GM12878 (cell line): ENCODE measurements around the gene RBBP4. TPM values are rescaled to one million over a fixed set of nuclear protein-coding genes. Genes with fewer than 3 reads are reported as not detected.

Experiments used
- ATAC-seq: fragments of 200-7000 bp; cut with Tn5 transposase; 3 replicates; pipeline ENCODE4 v1.9.1; 2020; ENCODE audit warnings: mild to moderate bottlenecking, moderate library complexity
- BruUV-seq: library from RNA; stranded (reverse); fragments of 400-500 nt; replicated peaks from 2 replicates; lab custom pipeline; 2021; lab: Mats Ljungman, UMichigan
- CTCF ChIA-PET: fragments of 300-600 bp; sonication (Branson Sonifier 250); formaldehyde crosslinking; extraction: SDS; loops from one replicate; lab custom pipeline; 2021; ENCODE audit warnings: inconsistent platforms; lab: Yijun Ruan, JAX
- POLR2A ChIA-PET: fragments of 350-600 bp; formaldehyde crosslinking; extraction: SDS; loops from one replicate; lab custom pipeline; 2021; ENCODE audit warnings: inconsistent platforms; lab: Charles Lee
- RAD21 ChIA-PET: fragments of 300-600 bp; sonication (Branson Sonifier 250); formaldehyde crosslinking; loops from one replicate; lab custom pipeline; 2023; ENCODE audit warnings: antibody characterized with exemption; ENCODE audit not compliant: unreplicated experiment; lab: Charles Lee
- SMC1A ChIA-PET: fragments of 300-600 bp; sonication (Branson Sonifier 250); formaldehyde crosslinking; loops from one replicate; lab custom pipeline; 2023; ENCODE audit not compliant: unreplicated experiment, uncharacterized antibody; lab: Charles Lee
- DNase-seq: peaks from one replicate; pipeline ENCODE4 v3.0.0-alpha.2; 2011; ENCODE audit warnings: low read depth, low spot score
- FAIRE-seq: peaks from 3 replicates; lab custom pipeline; 2011; peaks lifted over from hg19 to GRCh38; lab: Jason Lieb, UNC
- H2AFZ ChIP-seq: 2 replicates; pipeline ENCODE4 v1.6.0; 2011; ENCODE audit warnings: low read depth, low read length, control low read depth; ENCODE audit not compliant: control insufficient read depth
- H3K27ac ChIP-seq: 2 replicates; pipeline ENCODE4 v1.5.1; 2011; ENCODE audit warnings: control low read depth; ENCODE audit not compliant: control insufficient read depth, insufficient read depth
- H3K27me3 ChIP-seq, 2 experiments: replicated peaks in 1 of 2; 2 replicates each; pipeline versions ENCODE4 v1.6.0 to v1.6.1; 2011; ENCODE audit warnings: low read length in 1 of 2; ENCODE audit not compliant: control insufficient read depth in 2 of 2, insufficient read depth in 2 of 2
- H3K36me3 ChIP-seq, 2 experiments: 2 replicates each; pipeline ENCODE4 v1.5.1; 2011; ENCODE audit warnings: low read length in 1 of 2; ENCODE audit not compliant: control insufficient read depth in 2 of 2, insufficient read depth in 2 of 2
- H3K4me1 ChIP-seq: 2 replicates; pipeline ENCODE4 v1.6.1; 2011; ENCODE audit warnings: mild to moderate bottlenecking, low read length, moderate library complexity, mixed read lengths; ENCODE audit not compliant: control insufficient read depth, insufficient read depth
- H3K4me2 ChIP-seq: 2 replicates; pipeline ENCODE4 v1.6.0; 2011; ENCODE audit warnings: control low read depth; ENCODE audit not compliant: control insufficient read depth, insufficient read depth
- H3K4me3 ChIP-seq: fragments of 200-600 bp; sonication (generic); 2 replicates; pipeline ENCODE4 v1.5.1; 2016
- H3K79me2 ChIP-seq: 2 replicates; pipeline ENCODE4 v1.6.0; 2011; ENCODE audit warnings: low read length; ENCODE audit not compliant: control insufficient read depth, insufficient read depth
- H3K9ac ChIP-seq: 2 replicates; pipeline ENCODE4 v1.8.0; 2011; ENCODE audit warnings: low read length, control low read depth, mixed read lengths; ENCODE audit not compliant: control insufficient read depth, insufficient read depth
- H3K9me3 ChIP-seq: replicated peaks from 3 replicates; pipeline ENCODE4 v1.5.1; 2011; ENCODE audit warnings: mild to moderate bottlenecking, low read length; ENCODE audit not compliant: control insufficient read depth, insufficient read depth
- H4K20me1 ChIP-seq: 2 replicates; pipeline ENCODE4 v1.6.0; 2011; ENCODE audit not compliant: control insufficient read depth, insufficient read depth
- BHLHE40 ChIP-seq, 2 experiments: fragments of 450-650 bp in 1 of 2; IDR thresholded peaks; 2 replicates each; pipeline ENCODE4 v1.6.1; 2011 to 2017; ENCODE audit warnings: low read depth in 2 of 2, borderline replicate concordance in 1 of 2, improper control_type of control experiment in 1 of 2, low read length in 1 of 2, mild to moderate bottlenecking in 1 of 2
- CEBPB ChIP-seq, 2 experiments: fragments of 150-350 bp in 1 of 2; IDR thresholded peaks; 2 replicates each; pipeline ENCODE4 v1.6.1; 2012 to 2014; ENCODE audit warnings: low read depth in 2 of 2, low read length in 2 of 2, borderline replicate concordance in 1 of 2, inconsistent platforms in 1 of 2
- CHD1 ChIP-seq: IDR thresholded peaks from 2 replicates; pipeline ENCODE4 v1.6.1; 2012; ENCODE audit warnings: low read depth, low read length, improper control_type of control experiment
- CHD2 ChIP-seq: IDR thresholded peaks from 2 replicates; pipeline ENCODE4 v1.6.1; 2011; ENCODE audit warnings: low read depth, low read length, improper control_type of control experiment, borderline replicate concordance
- CTCF ChIP-seq, 3 experiments: IDR thresholded peaks in 2 of 3; conservative IDR thresholded peaks in 1 of 3; 2 replicates each; pipeline ENCODE4 v1.5.1; 2011; ENCODE audit warnings: low read depth in 3 of 3, low read length in 3 of 3, mild to moderate bottlenecking in 3 of 3, control low read depth in 2 of 3, moderate library complexity in 2 of 3, inconsistent platforms in 1 of 3, mixed read lengths in 1 of 3; ENCODE audit not compliant: control insufficient read depth in 2 of 3, insufficient read depth in 1 of 3; ENCODE audit errors: extremely low read depth in 1 of 3
- ETV6 ChIP-seq, 2 experiments: fragments of 450-650 bp in 1 of 2; IDR thresholded peaks in 1 of 2; conservative IDR thresholded peaks in 1 of 2; 2 replicates each; pipeline ENCODE4 v1.6.1; 2014; ENCODE audit warnings: antibody characterized with exemption in 1 of 2, borderline replicate concordance in 1 of 2, low read depth in 1 of 2, mild to moderate bottlenecking in 1 of 2, moderate library complexity in 1 of 2
- FOS ChIP-seq: IDR thresholded peaks from 3 replicates; pipeline ENCODE4 v1.6.1; 2011; ENCODE audit warnings: borderline replicate concordance; ENCODE audit not compliant: insufficient read length; ENCODE audit errors: extremely low read depth
- GATAD2B ChIP-seq: fragments of 450-650 bp; conservative IDR thresholded peaks from 2 replicates; pipeline ENCODE4 v1.6.1; 2017; ENCODE audit warnings: low read depth, mild to moderate bottlenecking, moderate library complexity
- IKZF1 ChIP-seq: fragments of 450-650 bp; conservative IDR thresholded peaks from 2 replicates; pipeline ENCODE4 v1.6.1; 2017; ENCODE audit warnings: antibody characterized with exemption, mild to moderate bottlenecking
- KAT2A ChIP-seq: conservative IDR thresholded peaks from 2 replicates; pipeline ENCODE4 v1.6.1; 2011; ENCODE audit warnings: low read depth, low read length; ENCODE audit not compliant: control insufficient read depth
- MLLT1 ChIP-seq: fragments of 450-650 bp; IDR thresholded peaks from 2 replicates; pipeline ENCODE4 v1.6.1; 2016; ENCODE audit warnings: mild to moderate bottlenecking
- PBX3 ChIP-seq: IDR thresholded peaks from 2 replicates; pipeline ENCODE4 v1.6.1; 2011; ENCODE audit warnings: mild to moderate bottlenecking, low read depth, low read length, moderate library complexity; ENCODE audit not compliant: insufficient replicate concordance
- PKNOX1 ChIP-seq: fragments of 450-650 bp; IDR thresholded peaks from 2 replicates; pipeline ENCODE4 v1.6.1; 2016; ENCODE audit warnings: mild to moderate bottlenecking
- RAD51 ChIP-seq: fragments of 450-650 bp; IDR thresholded peaks from 2 replicates; pipeline ENCODE4 v1.6.1; 2016; ENCODE audit warnings: moderate library complexity, mild to moderate bottlenecking, inconsistent platforms
- SMC3 ChIP-seq: IDR thresholded peaks from 2 replicates; pipeline ENCODE4 v1.6.1; 2011; ENCODE audit warnings: low read length, improper control_type of control experiment, borderline replicate concordance
- TAF1 ChIP-seq: IDR thresholded peaks from 2 replicates; pipeline ENCODE4 v1.6.1; 2011; ENCODE audit warnings: mild to moderate bottlenecking, low read depth, low read length, borderline replicate concordance
- USF2 ChIP-seq: IDR thresholded peaks from 2 replicates; pipeline ENCODE4 v1.6.1; 2011; ENCODE audit warnings: low read depth, low read length, improper control_type of control experiment, borderline replicate concordance
- ZNF217 ChIP-seq: fragments of 450-650 bp; IDR thresholded peaks from 2 replicates; pipeline ENCODE4 v1.6.1; 2017; ENCODE audit warnings: antibody characterized with exemption, mild to moderate bottlenecking
- WGBS: methylation state at CpG from one replicate; pipeline ENCODE4 v1.1.6; 2016; ENCODE audit warnings: low lambda C conversion rate; ENCODE audit not compliant: insufficient replicate concordance, insufficient coverage; ENCODE audit errors: missing lambda C conversion rate; 5-methylcytosine and 5-hydroxymethylcytosine counted together
- in situ Hi-C: fragments of 300-500 bp; cut with MboI; formaldehyde crosslinking; loops from 9 replicates; pipeline ENCODE4 v1.14.3; 2018; ENCODE audit warnings: mixed read lengths
- intact Hi-C: fragments of 100-400 bp; cut with micrococcal nuclease; formaldehyde crosslinking; loops from one replicate; pipeline ENCODE4 v1.14.2; 2022; ENCODE audit not compliant: unreplicated experiment
- polyA plus RNA-seq, 11 experiments: library from polyadenylated mRNA; depleted of rRNA in 4 of 11; unstranded in 6 of 11; stranded (reverse) in 5 of 11; fragments of >200 nt; fragmentation: Nextera tagmentation in 4 of 11; fragmentation: Illumina TruSeq in 1 of 11; extraction: Ambion mirVana in 4 of 11; extraction: Trizol in 1 of 11; gene quantifications; 1 replicate in 1 of 11; 2 replicates in 10 of 11; pipeline versions ENCODE4 v1.2.1 to v1.2.3, GENCODE V29; 2011 to 2016; ENCODE audit warnings: inconsistent platforms in 2 of 11, missing spikeins in 2 of 11, low read depth in 1 of 11
- total RNA-seq, 4 experiments: library from RNA; depleted of rRNA in 3 of 4; stranded (reverse); fragments of >200 nt in 3 of 4; fragmentation: Illumina TruSeq in 1 of 4; extraction: Trizol in 1 of 4; gene quantifications; 2 replicates each; pipeline versions ENCODE4 v1.2.1 to v1.2.3, GENCODE V29; 2013 to 2021

The RBBP4 gene
- total and polyA plus RNA-seq, 10 of the 15 experiments (the other 5 are each of a cell fraction or from before 2014, with no cell fraction given) = 120 to 357 (median 231) TPM

- DNase-seq (no peak), ATAC-seq (no peak), FAIRE-seq (no peak)
- H3K79me2 ChIP-seq = no peaks in the 10 kb centered on the region
- no peak overlapping the region for H3K9ac ChIP-seq
- H3K4me2 ChIP-seq = no peak overlapping the region
- H3K27me3 ChIP-seq = no peaks in the 10 kb centered on the region
- no peaks in the 10 kb centered on the region for H3K4me1 ChIP-seq
- no peak overlapping the region for H3K27ac ChIP-seq
- ChIA-PET CTCF (interaction anchor here (0.6 kb wide), 1 partner anchor 162 kb away, joined by 3 read pairs; no protein-coding TSS in a partner anchor), RAD21 (no interaction called here), POLR2A (no interaction called here), SMC1A (no interaction called here)
- peaks cover 4 to 30% of the 10 kb centered on the region in 2 experiments for H3K36me3 ChIP-seq
- WGBS = 79% methylated on average over 3 of the region's 3 CpGs
- no peak overlapping the region for H3K4me3 ChIP-seq
- intact Hi-C loops (no loop called here), in situ Hi-C loops (no loop called here)
- no TSS peak for BruUV-seq
- H2AFZ ChIP-seq = no peak overlapping the region
- no peaks in the 10 kb centered on the region for H3K9me3 ChIP-seq
- no peaks in the 10 kb centered on the region for H4K20me1 ChIP-seq
- no peak for TF ChIP-seq MLLT1
- no peak for TF ChIP-seq IKZF1
- no peak for TF ChIP-seq ETV6 (conservative IDR thresholded peaks at IDR 0.05 in 1 of 2, IDR thresholded peaks at IDR 0.05 in 1 of 2; ENCODE audit: borderline replicate concordance in 1 of 2, low read depth in 1 of 2)
- no peak for TF ChIP-seq CEBPB (IDR thresholded peaks at IDR 0.05; ENCODE audit: borderline replicate concordance in 1 of 2, low read depth in 2 of 2, low read length in 2 of 2)
- no peak for TF ChIP-seq CHD1
- no peak for TF ChIP-seq TAF1
- TF ChIP-seq ZNF217 = no peak
- no peak for TF ChIP-seq USF2
- no peak for TF ChIP-seq KAT2A
- TF ChIP-seq BHLHE40 (IDR thresholded peaks at IDR 0.05; ENCODE audit: borderline replicate concordance in 1 of 2, low read depth in 2 of 2, low read length in 1 of 2) = no peak
- TF ChIP-seq SMC3 = no peak
- TF ChIP-seq PBX3 = no peak
- no peak for TF ChIP-seq GATAD2B
- no peak for TF ChIP-seq RAD51
- TF ChIP-seq CHD2 = no peak
- TF ChIP-seq PKNOX1 = no peak
- no peak for TF ChIP-seq FOS
- TF ChIP-seq CTCF (IDR thresholded peaks at IDR 0.05 in 2 of 3, conservative IDR thresholded peaks at IDR 0.05 in 1 of 3; ENCODE audit: control insufficient read depth in 2 of 3, extremely low read depth in 1 of 3, insufficient read depth in 1 of 3, low read depth in 3 of 3, low read length in 3 of 3) = no peak
Observed at GRCh38 chr1:32681999-32682398, 31.0 kb downstream of the RBBP4 start.
